ENCODE data around the gene ATP6V0A4.
"Not testable (repeated sequence)": the region's sequence is repeated elsewhere in the genome, so short reads cannot be mapped to it uniquely, and the experiment has no call there.

Gene ATP6V0A4

DNA sequence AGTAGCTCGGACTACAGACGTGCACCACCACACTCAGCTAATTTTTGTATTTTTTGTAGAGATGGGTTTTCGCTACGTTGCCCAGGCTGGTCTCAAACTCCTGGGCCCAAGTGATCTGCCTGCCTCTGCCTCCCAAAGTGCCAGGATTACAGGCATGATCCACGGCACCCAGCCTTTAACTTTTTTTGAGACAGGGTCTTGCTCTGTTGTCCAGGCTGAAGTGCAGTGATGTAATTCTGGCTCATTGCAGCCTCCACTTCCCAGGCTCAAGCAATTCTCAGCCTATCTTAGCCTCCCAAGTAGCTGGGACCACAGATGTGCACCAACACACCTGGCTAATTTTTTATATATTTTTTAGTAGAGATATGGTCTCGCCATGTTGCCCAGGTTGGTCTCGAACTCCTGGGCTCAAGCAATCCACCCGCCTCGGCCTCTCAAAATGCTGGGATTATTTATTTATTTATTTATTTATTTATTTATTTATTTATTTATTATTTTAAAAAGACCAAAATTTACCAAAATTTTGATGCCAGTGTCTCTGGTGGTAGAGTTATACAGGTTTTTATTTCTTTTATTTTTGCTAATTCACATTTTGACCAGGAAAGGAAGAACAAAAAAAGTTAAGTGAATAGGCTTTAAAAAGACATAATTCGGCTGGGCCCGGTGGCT, 25.0 kb upstream of the ATP6V0A4 start:
- no peak overlapping the region for H3K4me3 ChIP-seq (replicated peaks; ENCODE audit: low read depth, low read length)
- no peak for DNase-seq (ENCODE audit: low read depth)
- TF ChIP-seq, protein P1, sequence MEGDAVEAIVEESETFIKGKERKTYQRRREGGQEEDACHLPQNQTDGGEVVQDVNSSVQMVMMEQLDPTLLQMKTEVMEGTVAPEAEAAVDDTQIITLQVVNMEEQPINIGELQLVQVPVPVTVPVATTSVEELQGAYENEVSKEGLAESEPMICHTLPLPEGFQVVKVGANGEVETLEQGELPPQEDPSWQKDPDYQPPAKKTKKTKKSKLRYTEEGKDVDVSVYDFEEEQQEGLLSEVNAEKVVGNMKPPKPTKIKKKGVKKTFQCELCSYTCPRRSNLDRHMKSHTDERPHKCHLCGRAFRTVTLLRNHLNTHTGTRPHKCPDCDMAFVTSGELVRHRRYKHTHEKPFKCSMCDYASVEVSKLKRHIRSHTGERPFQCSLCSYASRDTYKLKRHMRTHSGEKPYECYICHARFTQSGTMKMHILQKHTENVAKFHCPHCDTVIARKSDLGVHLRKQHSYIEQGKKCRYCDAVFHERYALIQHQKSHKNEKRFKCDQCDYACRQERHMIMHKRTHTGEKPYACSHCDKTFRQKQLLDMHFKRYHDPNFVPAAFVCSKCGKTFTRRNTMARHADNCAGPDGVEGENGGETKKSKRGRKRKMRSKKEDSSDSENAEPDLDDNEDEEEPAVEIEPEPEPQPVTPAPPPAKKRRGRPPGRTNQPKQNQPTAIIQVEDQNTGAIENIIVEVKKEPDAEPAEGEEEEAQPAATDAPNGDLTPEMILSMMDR (IDR thresholded peaks at IDR 0.05; ENCODE audit: low read length, missing control alignments), result no peak

GRCh38 chr7:138821912-138822311, 23.9 kb upstream of the ATP6V0A4 start:
- H3K4me3 ChIP-seq (replicated peaks; ENCODE audit: low read depth, low read length), result no peak overlapping the region
- TF ChIP-seq, protein P1 (IDR thresholded peaks at IDR 0.05; ENCODE audit: low read length, missing control alignments), result no peak
- no peak for DNase-seq (ENCODE audit: low read depth)

GRCh38 chr7:138819625-138820024, 21.6 kb upstream of the ATP6V0A4 start:
- TF ChIP-seq, protein P1 (IDR thresholded peaks at IDR 0.05; ENCODE audit: low read length, missing control alignments), result no peak
- DNase-seq (ENCODE audit: low read depth), result no peak
- no peak overlapping the region for H3K4me3 ChIP-seq (replicated peaks; ENCODE audit: low read depth, low read length)

DNA sequence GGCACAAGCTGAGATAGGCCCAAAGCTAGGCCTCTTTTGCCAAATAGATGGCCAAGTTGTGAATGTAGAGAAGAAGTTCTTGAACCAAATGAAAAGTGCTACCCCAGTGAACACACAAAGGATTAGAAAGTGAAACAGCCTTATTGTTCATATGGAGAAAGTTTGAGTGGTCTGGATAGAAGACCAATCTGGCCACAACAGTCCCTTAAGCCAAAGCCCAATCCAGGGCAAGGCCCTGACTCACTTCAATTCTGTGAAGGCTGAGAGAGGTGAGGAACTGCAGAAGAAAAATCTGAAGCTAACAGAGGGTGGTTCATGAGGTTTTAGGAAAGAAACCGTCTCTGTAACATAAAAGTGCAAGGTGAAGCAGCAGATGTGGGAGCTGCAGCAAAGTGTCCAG, 18.7 kb upstream of the ATP6V0A4 start:
- TF ChIP-seq, protein P1 (IDR thresholded peaks at IDR 0.05; ENCODE audit: low read length, missing control alignments), result no peak
- no peak for DNase-seq (ENCODE audit: low read depth)
- no peak overlapping the region for H3K4me3 ChIP-seq (replicated peaks; ENCODE audit: low read depth, low read length)

DNA sequence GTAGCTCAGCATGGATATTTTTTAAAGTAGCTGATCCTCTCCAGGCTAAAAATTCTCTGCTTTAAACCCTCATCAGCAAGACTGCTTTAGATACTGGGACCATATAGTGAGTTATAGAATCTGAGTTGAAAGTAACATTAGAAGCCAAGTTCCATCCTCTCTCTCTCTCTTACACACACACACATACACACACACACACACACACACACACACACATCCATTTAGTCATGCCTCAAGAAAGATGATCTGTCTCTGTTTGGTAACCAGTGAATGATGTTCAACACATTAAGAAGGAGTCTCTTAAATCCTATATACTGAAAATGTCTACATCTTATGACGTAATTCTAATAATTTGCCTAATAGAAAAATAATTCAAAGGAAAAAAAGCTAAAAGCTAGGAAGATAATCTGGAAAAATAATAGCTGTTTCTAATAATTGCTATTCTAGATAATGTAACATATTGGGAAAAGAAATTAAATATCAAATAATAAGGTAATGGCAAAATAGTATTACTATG, 16.9 kb upstream of the ATP6V0A4 start:
- no peak for DNase-seq (ENCODE audit: low read depth)
- TF ChIP-seq, protein P1 (IDR thresholded peaks at IDR 0.05; ENCODE audit: low read length, missing control alignments), result no peak
- no peak overlapping the region for H3K4me3 ChIP-seq (replicated peaks; ENCODE audit: low read depth, low read length)

- TF ChIP-seq, protein P1 (IDR thresholded peaks at IDR 0.05; ENCODE audit: low read length, missing control alignments), result no peak
- DNase-seq (ENCODE audit: low read depth), result no peak
- H3K4me3 ChIP-seq (replicated peaks; ENCODE audit: low read depth, low read length), result no peak overlapping the region
These were observed 15.9 kb upstream of the ATP6V0A4 start for GRCh38 chr7:138813945-138814344.

GRCh38 chr7:138811327-138811726, 13.3 kb upstream of the ATP6V0A4 start:
- not testable (repeated sequence) for H3K4me3 ChIP-seq (replicated peaks; ENCODE audit: low read depth, low read length); DNase-seq (ENCODE audit: low read depth)

All from fibroblast of pulmonary artery (primary cell).